COLO829 (cell line): ENCODE results near the gene SLCO4A1.

ENCODE experiments used
- DNase-seq: peaks from one replicate; pipeline ENCODE4 v3.0.0; 2012; ENCODE audit warnings: low spot score

Gene SLCO4A1

DNA sequence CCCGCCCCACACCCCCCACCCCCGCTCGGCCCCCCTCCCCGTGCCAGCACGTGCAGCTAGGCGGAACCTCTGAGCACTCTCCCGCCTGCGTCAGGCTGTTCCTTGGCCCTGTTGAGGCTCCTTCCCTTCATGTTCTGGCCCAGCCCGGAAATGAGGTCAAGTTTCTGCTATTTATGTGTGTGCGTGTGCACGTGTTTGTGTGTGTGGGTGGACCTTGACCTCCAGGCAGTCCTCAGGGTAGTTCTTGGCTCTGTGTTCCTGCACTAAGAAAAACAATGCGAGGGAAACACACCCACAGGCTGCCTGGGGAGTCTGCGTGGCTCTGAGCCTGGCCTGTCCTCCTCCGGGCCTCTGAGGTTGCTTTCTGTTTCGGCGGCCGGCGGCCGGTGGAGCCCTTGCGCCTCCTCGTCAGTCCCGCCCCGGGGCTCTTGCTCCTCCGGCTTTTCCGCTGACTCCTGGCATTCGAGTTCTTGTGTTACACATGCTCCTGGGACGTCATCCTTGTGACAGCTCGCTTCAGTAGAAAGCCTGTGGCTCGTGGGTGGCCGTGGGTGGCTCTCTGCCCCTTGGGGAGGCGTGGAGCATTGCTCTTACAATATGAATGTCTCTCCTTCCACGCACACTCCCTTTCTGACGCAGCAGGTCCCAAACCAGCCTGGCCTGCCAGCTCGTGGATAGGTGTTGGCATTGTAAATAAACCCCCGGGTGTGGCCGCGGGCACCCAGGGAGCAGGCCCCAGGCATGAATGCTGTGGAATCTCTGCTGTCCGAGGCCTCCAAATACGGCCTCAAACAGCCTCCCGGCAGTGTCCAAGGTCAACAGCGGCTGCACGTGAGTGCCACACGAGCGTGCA is 10.0 kb downstream of the SLCO4A1 start:
- peak; percentile 98 for DNase-seq

DNA sequence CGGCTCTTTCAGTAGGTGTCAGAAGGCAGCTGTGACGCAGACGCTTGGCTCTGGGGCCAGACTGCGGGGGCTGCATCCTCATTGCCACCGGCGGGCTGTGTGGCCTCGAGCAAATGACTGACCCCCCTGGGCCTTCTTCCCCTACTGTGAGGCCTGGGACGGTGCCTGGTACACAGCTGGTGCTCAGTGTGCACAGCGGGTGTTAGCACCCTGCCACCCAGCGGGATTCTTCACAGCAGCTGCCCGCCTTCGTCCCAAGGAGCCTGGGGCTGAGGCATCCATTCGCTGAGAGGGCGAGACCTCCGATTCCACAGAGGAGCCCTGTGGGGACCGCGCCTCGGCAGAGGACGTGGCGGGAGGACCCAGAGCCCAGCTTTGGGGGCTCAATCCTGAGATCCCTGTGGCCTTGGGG is 10.6 kb downstream of the SLCO4A1 start:
- no peak for DNase-seq

GRCh38 chr20:62653373-62653772 is 11.1 kb downstream of the SLCO4A1 start:
- no peak for DNase-seq

DNA sequence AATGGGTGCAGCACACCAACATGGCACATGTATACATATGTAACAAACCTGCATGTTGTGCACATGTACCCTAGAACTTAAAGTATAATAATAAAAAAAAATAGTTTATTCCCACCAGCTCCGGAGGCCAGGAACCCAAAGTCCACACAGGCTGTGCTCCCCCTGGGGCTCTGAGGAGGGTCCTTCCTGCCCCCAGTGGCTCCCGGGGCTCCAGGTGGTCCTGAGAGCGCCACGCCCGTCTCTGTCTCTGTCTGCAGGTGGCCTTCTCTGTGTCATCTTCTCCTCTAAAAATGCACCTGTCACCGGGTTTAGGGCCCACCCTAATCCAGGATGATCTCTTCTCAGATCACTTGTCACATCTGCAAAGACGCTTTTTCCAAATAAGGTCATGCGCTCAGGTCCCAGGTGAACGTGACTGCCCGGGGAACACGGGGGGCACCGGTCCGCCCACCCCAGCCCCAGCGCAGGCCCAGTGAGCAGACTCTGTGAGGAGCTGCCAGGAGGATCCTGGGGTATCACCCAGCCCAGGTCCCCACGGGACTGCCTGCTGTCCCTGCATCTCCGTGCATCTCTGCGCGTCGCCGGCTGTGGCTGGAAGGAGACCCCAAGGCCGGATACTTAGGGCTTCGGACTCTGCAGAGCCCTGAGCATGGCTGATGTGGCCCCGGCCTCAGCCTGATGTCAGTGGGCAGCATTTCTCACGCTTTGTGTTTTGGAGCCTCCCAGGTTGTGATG is 11.8 kb downstream of the SLCO4A1 start:
- no peak for DNase-seq

DNA sequence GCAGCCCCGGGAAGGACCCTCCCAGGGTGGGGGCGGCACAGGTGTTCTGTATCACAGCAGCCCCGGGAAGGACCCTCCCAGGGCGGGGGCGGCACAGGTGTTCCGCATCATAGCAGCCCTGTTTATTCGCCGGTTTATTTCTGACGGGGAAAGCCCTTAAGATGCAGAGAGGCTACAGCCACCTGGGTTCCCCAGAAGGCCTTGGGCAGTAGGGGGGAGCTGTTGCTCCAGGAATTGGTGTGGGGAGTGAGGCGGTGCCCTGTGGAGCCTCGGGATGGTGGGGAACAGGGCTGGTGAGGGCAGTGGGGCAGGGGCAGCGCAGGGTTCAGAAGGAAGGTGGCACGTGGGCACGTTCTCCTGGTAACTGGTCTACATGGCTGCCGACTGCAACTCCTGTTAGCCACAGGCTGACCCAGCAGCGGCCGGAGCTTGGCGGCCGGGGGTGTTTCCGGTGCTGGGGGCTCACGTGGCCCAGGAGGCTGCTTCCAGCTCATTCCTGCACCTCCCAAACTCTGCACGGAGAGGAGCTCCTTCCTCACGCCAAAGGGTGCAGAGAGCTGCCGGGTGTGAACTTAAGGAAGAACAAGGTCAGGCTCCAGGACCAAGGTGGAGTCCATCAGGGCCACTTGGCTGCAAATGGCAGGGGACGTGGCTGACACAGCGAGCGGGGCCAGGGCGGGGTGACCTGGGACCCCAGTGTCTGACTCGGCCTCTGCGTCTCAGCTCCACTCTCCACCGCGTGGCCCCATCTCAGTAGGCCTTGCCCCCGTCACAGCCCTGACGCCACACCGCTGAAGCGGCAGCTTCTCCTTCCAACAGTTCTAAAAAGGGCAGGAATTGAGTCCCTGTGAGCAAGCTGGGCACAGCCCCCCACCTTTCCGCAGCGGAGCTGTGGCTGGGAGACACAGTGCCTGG is 13.2 kb downstream of the SLCO4A1 start:
- DNase-seq = no peak

DNA sequence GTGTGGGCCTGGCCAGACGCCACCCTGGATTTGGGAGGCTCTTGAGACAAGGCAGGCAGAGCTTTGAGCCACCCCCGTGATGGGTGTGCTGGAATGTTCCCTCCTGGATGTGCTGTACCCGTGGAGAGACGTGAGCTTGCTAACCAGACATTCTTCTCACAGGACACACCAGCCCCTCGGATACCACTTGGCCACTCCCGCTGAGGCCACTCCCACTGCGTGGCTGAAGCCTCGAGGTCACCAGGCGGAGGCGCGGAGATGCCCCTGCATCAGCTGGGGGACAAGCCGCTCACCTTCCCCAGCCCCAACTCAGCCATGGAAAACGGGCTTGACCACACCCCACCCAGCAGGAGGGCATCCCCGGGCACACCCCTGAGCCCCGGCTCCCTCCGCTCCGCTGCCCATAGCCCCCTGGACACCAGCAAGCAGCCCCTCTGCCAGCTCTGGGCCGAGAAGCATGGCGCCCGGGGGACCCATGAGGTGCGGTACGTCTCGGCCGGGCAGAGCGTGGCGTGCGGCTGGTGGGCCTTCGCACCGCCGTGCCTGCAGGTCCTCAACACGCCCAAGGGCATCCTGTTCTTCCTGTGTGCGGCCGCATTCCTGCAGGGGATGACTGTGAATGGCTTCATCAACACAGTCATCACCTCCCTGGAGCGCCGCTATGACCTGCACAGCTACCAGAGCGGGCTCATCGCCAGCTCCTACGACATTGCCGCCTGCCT is 14.1 kb downstream of the SLCO4A1 start:
- no peak for DNase-seq

DNA sequence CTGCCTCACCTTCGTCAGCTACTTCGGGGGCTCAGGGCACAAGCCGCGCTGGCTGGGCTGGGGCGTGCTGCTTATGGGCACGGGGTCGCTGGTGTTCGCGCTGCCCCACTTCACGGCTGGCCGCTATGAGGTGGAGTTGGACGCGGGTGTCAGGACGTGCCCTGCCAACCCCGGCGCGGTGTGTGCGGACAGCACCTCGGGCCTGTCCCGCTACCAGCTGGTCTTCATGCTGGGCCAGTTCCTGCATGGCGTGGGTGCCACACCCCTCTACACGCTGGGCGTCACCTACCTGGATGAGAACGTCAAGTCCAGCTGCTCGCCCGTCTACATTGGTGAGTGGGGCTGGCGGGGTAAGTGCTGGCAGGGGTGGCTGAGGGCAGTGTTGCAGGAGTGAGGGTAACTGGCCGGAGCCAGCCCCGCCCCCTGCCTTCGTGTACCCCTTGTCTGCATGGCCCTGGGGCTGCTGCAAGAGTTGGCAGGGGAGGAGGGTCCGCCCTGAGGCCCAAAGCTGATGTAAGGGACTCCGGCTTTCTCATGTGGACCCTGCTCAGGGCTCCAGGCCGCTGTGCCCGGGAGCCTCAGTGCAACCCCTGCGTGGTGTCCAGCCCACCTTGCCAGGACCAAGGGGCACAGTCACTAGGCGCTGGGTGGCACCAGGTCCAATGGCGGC is 14.8 kb downstream of the SLCO4A1 start:
- no peak for DNase-seq

DNA sequence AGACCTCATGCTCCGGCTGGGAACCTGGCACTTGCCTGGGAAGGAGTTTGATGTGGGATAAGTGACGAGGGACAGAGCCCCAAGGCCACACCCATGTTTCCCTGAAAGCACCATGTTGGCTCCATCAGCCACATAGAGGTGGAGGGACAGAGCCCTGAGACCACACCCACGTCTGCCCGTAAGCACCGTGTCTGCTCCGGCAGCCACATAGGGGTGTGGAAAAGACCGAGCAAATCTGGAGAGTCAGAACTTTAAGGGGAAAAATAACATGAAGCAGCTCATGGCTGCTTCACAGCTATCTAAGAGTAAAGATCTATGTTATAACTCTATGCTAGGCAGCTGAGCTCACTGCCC is 15.3 kb downstream of the SLCO4A1 start:
- DNase-seq = no peak

- DNase-seq = no peak
These were observed 15.7 kb downstream of the SLCO4A1 start for GRCh38 chr20:62657956-62658355.

- DNase-seq = no peak
These were observed 16.4 kb downstream of the SLCO4A1 start for GRCh38 chr20:62658593-62659178.

GRCh38 chr20:62659488-62660239 is 17.4 kb downstream of the SLCO4A1 start:
- DNase-seq = no peak

DNA sequence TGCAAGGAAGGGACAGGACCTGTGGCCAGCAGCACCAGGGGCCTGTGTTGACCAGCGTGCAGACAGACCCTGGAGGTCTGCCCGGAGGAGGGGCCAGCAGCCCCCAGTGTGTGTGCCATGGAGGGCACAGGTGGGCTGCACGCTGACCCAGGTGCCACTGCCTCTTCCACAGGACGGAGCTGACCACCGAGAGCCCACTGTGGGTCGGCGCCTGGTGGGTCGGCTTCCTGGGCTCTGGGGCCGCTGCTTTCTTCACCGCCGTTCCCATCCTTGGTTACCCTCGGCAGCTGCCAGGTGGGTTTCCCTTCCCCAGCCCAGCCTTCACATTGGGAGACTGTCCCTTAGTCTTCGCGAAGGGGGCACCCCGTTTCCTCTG is 17.9 kb downstream of the SLCO4A1 start:
- DNase-seq = no peak

- DNase-seq = no peak
These were observed 18.5 kb downstream of the SLCO4A1 start for GRCh38 chr20:62660768-62661167.

DNA sequence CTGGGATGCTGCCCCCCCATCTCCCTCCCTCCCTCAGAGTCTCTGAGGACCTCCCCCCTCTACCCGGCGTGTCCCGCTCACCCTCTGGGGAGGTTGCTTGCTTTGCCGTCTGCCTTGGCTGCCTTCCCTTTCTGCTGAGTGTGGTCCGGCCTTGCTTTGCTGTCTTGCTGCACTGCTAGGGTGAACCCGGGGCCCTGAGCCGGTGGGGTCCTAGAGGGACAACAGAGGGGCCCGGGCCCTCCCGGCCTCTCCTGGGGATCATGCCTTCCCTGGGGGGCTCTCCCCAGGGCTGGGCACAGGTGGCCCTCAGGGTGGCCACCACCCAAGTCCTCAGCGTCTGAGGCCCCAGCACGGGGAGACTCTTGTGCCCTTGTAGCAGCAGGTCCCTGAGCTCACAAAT is 19.3 kb downstream of the SLCO4A1 start:
- DNase-seq = no peak

DNA sequence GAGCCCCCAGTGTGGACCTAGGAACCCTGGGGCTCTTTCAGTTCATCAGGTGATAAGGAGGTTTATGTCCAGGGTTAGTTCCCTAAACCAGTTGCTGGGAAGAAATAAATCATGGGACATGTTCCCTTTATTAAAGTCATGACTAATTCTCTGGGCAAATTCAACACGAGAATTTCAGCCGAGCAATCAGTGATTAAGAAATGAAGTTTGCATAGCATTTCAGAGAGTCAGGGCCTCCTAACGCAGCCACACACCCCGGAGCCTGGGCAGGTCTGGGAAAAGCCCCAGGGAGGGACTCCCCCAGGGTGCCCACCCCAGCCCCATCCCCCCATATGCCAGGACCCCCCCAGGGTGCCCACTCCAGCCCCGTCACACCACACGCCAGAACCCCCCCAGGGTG is 20.1 kb downstream of the SLCO4A1 start:
- no peak for DNase-seq

GRCh38 chr20:62663145-62664018 is 21.1 kb downstream of the SLCO4A1 start:
- DNase-seq = no peak

DNA sequence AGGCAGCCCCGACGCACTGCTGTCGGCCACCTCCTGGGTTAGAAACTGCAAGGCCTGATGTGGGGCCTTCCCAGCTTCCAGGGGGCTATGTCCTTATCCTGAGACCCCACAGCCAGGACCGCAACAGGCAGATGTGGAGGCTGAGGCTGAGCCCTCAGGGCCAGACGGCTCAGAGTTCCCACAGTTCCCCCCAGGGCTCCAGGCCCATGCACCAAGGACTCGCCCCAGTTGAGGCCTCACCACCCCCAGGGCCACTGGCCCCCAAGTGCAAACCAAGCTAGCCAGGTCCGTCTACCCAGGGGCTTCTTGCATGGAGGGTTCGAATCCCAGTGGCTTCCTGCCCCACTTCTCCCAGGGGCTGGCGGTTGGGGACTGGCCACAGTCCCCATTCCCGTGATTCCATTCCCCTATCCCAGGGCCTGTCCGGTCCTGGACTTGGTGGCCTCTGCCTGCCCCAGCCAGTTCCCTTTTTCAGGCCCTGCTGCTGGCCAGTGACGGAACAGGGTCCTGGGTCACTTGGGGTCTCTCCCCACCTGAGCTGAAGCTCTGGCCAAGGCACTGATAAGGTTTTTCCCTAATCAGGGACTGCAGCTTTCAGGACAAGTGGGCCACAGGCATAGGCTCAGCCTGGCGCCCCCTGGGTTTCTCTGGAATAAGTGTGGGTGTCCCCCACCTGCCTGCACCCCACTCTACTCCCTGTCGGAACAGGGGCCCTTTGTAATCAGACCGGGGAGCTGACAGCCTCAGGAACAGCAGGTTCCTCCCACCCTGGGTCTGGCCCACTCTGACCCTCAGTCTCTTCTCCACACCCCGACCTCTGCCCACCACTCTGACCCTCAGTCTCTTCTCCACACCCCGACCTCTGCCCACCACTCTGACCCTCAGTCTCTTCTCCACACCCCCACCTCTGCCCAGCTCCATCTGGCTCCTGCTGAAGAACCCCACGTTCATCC is 22.0 kb downstream of the SLCO4A1 start:
- no peak for DNase-seq

DNA sequence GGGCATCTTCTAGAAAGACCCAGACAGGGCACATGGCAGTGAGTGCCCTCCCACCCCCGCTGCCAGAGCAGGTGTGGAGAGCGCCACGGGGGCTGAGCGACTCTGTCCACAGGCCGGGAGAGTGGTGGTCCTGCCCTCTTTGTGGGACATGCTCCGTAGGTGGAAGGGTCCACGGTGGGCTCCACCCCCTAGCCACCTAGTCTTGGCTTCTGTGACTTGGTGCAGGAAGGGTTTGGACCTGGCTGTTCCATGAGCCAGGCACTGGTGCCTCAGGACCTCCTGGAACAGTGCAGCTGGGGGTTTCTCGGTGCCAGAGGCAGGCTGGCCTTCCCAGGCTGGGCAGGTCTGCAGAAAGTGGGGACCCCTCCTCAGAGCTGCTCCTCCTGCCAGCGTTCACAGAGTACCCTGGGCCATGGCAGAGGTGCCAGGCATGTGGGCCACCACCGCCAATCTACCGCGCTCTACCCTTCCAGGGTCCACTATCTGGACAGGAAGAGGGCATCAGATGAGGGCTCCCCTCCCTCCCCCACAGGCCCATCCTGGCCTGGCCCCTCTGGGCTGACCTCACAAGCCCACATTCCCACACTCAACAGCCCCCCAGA is 23.0 kb downstream of the SLCO4A1 start:
- no peak for DNase-seq
